Esophagus (tissue), 2 donors: ENCODE measurements around the gene UCN3. TPM values are rescaled to one million over a fixed set of nuclear protein-coding genes. Genes with fewer than 3 reads are reported as not detected.
"Not testable (repeated sequence)": the region's sequence is repeated elsewhere in the genome, so short reads cannot be mapped to it uniquely, and the experiment has no call there.

Experiments
- H3K27ac ChIP-seq, 2 donors: one replicate each; pipeline ENCODE4 v1.5.1; 2013; ENCODE audit warnings: low read depth in 2 of 2, mild to moderate bottlenecking in 2 of 2, inconsistent platforms in 1 of 2, low read length in 1 of 2, moderate library complexity in 1 of 2
- H3K27me3 ChIP-seq, 2 donors: one replicate each; pipeline ENCODE4 v1.6.1; 2013; ENCODE audit warnings: low read length in 2 of 2, control low read depth in 1 of 2, mild to moderate bottlenecking in 1 of 2; ENCODE audit not compliant: insufficient read depth in 2 of 2, control insufficient read depth in 1 of 2
- H3K36me3 ChIP-seq, 2 donors: one replicate each; pipeline ENCODE4 v1.6.1; 2013; ENCODE audit warnings: low read length in 1 of 2; ENCODE audit not compliant: control insufficient read depth in 2 of 2, insufficient read depth in 2 of 2
- H3K4me1 ChIP-seq, 2 donors: one replicate each; pipeline ENCODE4 v1.6.1; 2013; ENCODE audit warnings: low read length in 1 of 2; ENCODE audit not compliant: control insufficient read depth in 2 of 2, insufficient read depth in 2 of 2
- H3K4me3 ChIP-seq, 2 donors: one replicate each; pipeline ENCODE4 v1.5.1; 2013; ENCODE audit warnings: low read length in 2 of 2, mild to moderate bottlenecking in 2 of 2, low read depth in 1 of 2, moderate library complexity in 1 of 2
- H3K9me3 ChIP-seq, 2 donors: one replicate each; pipeline ENCODE4 v1.6.1; 2013; ENCODE audit warnings: mild to moderate bottlenecking in 2 of 2, low read depth in 1 of 2, low read length in 1 of 2, moderate library complexity in 1 of 2; ENCODE audit not compliant: control insufficient read depth in 2 of 2, insufficient read depth in 1 of 2
- WGBS, 2 donors: extraction: QIAGEN DNeasy Blood & Tissue Kit; methylation state at CpG; one replicate each; pipeline ENCODE4 v1.1.7; 2013; 5-methylcytosine and 5-hydroxymethylcytosine counted together
- polyA plus RNA-seq, 2 donors: library from polyadenylated mRNA; stranded (reverse); fragments of 200-250 nt; gene quantifications; one replicate each; pipeline ENCODE4 v1.2.3, GENCODE V29; 2013
- donor health status: healthy with polysubstance abuse.
- donor health status: Bipolar disorder and iron deficiency.

UCN3 gene
- polyA plus RNA-seq, 2 donors = not detected

DNA sequence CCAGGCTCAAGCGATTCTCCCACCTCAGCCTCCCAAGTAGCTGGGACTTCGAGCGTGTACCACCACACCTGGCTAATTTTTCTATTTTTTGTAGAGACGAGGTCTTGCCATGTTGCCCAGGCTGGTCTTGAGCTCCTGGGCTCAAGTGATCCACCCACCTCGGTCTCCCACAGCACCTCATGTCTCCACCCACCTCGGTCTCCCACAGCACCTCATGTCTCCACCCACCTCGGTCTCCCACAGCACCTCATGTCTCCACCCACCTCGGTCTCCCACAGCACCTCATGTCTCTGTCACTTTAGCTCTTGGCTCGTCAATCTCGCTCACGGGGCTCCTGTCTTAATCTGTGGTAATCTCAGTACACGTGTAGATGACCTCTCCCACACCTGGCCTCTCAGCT, 15.6 kb downstream of the UCN3 start:
- H3K4me3 ChIP-seq, H3K4me1 ChIP-seq, H3K9me3 ChIP-seq, H3K27me3 ChIP-seq, H3K27ac ChIP-seq, H3K36me3 ChIP-seq: not testable (repeated sequence)
- 90 to 91% methylated on average over 12 of the region's 12 CpGs for WGBS, 2 donors

GRCh38 chr10:5381187-5381586, 16.4 kb downstream of the UCN3 start:
- H3K36me3 ChIP-seq = no peaks in the 10 kb centered on the region
- H3K27ac ChIP-seq = no peak overlapping the region
- H3K4me1 ChIP-seq = no peaks in the 10 kb centered on the region
- H3K4me3 ChIP-seq = no peak overlapping the region
- no peaks in the 10 kb centered on the region for H3K9me3 ChIP-seq
- 95 to 100% methylated on average over 2 of the region's 2 CpGs for WGBS, 2 donors
- H3K27me3 ChIP-seq = no peaks in the 10 kb centered on the region

GRCh38 chr10:5385224-5385623, 20.5 kb downstream of the UCN3 start:
- no peak overlapping the region for H3K27ac ChIP-seq
- no peak overlapping the region for H3K4me3 ChIP-seq
- no peaks in the 10 kb centered on the region for H3K4me1 ChIP-seq
- 87 to 88% methylated on average over 2 of the region's 2 CpGs for WGBS, 2 donors
- no peaks in the 10 kb centered on the region for H3K27me3 ChIP-seq
- H3K36me3 ChIP-seq = no peaks in the 10 kb centered on the region
- H3K9me3 ChIP-seq = peaks cover 0 to 2% of the 10 kb centered on the region in 2 donors

GRCh38 chr10:5387169-5387568, 22.4 kb downstream of the UCN3 start:
- H3K36me3 ChIP-seq = no peaks in the 10 kb centered on the region
- H3K27ac ChIP-seq = no peak overlapping the region
- WGBS, 2 donors = 85 to 86% methylated on average over 5 of the region's 5 CpGs
- peaks cover 0 to 2% of the 10 kb centered on the region in 2 donors for H3K9me3 ChIP-seq
- H3K4me3 ChIP-seq = no peak overlapping the region
- H3K27me3 ChIP-seq = no peaks in the 10 kb centered on the region
- H3K4me1 ChIP-seq = no peaks in the 10 kb centered on the region

DNA sequence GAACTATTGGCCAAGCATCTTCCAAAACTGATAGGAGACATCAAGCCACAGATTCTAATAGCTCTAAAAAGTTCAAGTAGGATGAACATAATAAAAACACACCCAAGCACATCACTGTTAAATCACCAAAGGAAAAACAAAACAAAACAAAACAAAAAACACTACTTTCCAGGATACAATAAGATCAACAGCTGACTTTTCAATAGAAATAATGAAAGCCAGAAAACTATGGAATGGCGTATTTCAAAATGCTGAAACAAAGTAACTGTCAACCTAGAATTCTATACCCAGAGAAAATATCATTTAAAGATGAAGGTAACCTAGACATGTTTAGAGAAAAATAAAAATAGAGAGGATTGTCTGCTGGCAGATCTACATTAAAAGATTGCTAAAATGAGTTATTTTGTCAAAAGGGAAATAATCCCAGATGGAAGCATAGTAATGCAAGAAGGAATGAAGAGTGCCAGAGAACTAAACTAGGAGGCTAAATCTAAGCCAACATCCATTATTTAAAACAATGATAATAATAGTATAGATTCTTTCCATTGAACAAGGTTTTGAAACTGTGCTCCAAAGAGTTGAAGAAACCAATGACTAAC, 25.9 kb downstream of the UCN3 start:
- Histone ChIP-seq H3K27ac (no peak overlapping the region), H3K4me3 (no peak overlapping the region), H3K36me3 (no peaks in the 10 kb centered on the region), H3K9me3 (peaks cover 0 to 6% of the 10 kb centered on the region in 2 donors), H3K4me1 (no peaks in the 10 kb centered on the region), H3K27me3 (no peaks in the 10 kb centered on the region)
- 98 to 100% methylated on average over 1 of the region's 1 CpG for WGBS, 2 donors

GRCh38 chr10:5391790-5392189, 27.0 kb downstream of the UCN3 start:
- Histone ChIP-seq H3K4me1 (no peaks in the 10 kb centered on the region), H3K36me3 (no peaks in the 10 kb centered on the region), H3K27me3 (no peaks in the 10 kb centered on the region), H3K27ac (no peak overlapping the region), H3K4me3 (no peak overlapping the region), H3K9me3 (peaks cover 0 to 6% of the 10 kb centered on the region in 2 donors)
- 88 to 94% methylated on average over 3 of the region's 3 CpGs for WGBS, 2 donors

DNA sequence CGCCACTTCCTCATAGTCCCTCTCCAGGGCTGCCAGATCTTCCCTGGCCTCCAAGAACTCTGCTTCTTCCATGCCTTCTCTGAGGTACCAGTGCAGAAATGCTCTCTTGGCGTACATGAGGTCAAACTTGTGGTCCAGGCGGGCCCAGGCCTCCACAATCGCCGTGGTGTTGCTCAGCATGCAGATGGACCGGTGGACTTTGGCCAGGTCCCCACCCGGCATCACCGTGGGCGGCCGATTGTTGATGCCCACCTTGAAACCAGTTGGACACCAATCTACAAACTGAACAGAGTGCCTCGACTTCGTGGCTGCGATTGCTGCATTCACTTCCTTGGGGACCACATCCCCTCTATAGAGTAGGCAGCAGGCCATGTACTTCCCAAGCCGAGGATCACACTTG, 28.8 kb downstream of the UCN3 start:
- WGBS, 2 donors = 93% methylated on average over 14 of the region's 14 CpGs
- H3K9me3 ChIP-seq = peaks cover 0 to 6% of the 10 kb centered on the region in 2 donors

DNA sequence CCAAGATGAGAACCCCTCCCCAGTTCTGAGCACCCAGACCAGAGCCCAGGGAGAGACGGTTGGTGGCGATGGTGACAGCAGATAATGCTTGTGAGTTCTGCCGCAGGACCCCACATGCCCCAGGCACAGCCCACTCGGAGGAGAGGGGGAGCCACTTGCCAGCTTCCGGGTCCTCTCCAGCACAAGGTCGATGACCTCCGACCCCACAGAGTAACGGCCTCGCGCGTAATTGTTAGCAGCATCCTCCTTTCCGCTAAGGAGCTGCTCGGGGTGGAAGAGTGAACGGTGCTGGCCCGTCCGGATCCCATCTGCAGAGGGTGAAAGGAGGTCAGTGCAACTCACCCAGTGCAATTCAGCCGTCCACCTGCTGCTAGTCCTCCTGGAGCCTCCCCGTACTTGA, 30.4 kb downstream of the UCN3 start:
- no peak overlapping the region for H3K4me3 ChIP-seq
- 93% methylated on average over 18 of the region's 18 CpGs for WGBS, 2 donors

More for the DNA sequence above, 28.8 kb downstream of the UCN3 start:
- no peak overlapping the region for H3K4me3 ChIP-seq
- no peak overlapping the region for H3K27ac ChIP-seq
- no peaks in the 10 kb centered on the region for H3K27me3 ChIP-seq
- H3K36me3 ChIP-seq = no peaks in the 10 kb centered on the region
- H3K4me1 ChIP-seq = no peaks in the 10 kb centered on the region

GRCh38 chr10:5396556-5397300, 32.0 kb downstream of the UCN3 start:
- Histone ChIP-seq H3K9me3 (peaks cover 0 to 4% of the 10 kb centered on the region in 2 donors), H3K27me3 (no peaks in the 10 kb centered on the region)
- 61 to 74% methylated on average over 12 of the region's 12 CpGs for WGBS, 2 donors

More for the DNA sequence above, 30.4 kb downstream of the UCN3 start:
- Histone ChIP-seq H3K27me3 (no peaks in the 10 kb centered on the region), H3K9me3 (peaks cover 0 to 4% of the 10 kb centered on the region in 2 donors), H3K4me1 (no peaks in the 10 kb centered on the region), H3K36me3 (no peaks in the 10 kb centered on the region), H3K27ac (no peak overlapping the region)

GRCh38 chr10:5399332-5399731, 34.6 kb downstream of the UCN3 start:
- 67 to 81% methylated on average over 6 of the region's 6 CpGs for WGBS, 2 donors
- no peaks in the 10 kb centered on the region for H3K9me3 ChIP-seq
- H3K27ac ChIP-seq = no peak overlapping the region
- no peaks in the 10 kb centered on the region for H3K36me3 ChIP-seq
- no peaks in the 10 kb centered on the region for H3K27me3 ChIP-seq
- no peaks in the 10 kb centered on the region for H3K4me1 ChIP-seq
- no peak overlapping the region for H3K4me3 ChIP-seq

More at GRCh38 chr10:5396556-5397300, 32.0 kb downstream of the UCN3 start:
- no peak overlapping the region for H3K4me3 ChIP-seq
- no peaks in the 10 kb centered on the region for H3K36me3 ChIP-seq
- H3K27ac ChIP-seq = no peak overlapping the region
- H3K4me1 ChIP-seq = no peaks in the 10 kb centered on the region
